Measurements from ENCODE around the gene TMEM51.

Gene TMEM51

GRCh38 chr1:15150376-15150775, 3.2 kb upstream of the TMEM51 start:
- TF ChIP-seq SIN3A (IDR thresholded peaks at IDR 0.05; ENCODE audit: borderline replicate concordance, insufficient read depth, low read length): no peak
- TF ChIP-seq FOXP2 (optimal IDR thresholded peaks at IDR 0.05; ENCODE audit: borderline replicate concordance, extremely low read depth, extremely low read length, insufficient read depth): no peak
- no peak for TF ChIP-seq POLR2AphosphoS5 (IDR thresholded peaks at IDR 0.05; ENCODE audit: low read depth, low read length)
- TF ChIP-seq REST (IDR thresholded peaks at IDR 0.05; ENCODE audit: insufficient read depth in 1 of 2, low read depth in 2 of 2, low read length in 2 of 2): no peak
- TF ChIP-seq TAF1 (IDR thresholded peaks at IDR 0.05; ENCODE audit: borderline replicate concordance, insufficient read depth, low read length): no peak

GRCh38 chr1:15151377-15151806, 2.2 kb upstream of the TMEM51 start:
- TF ChIP-seq REST (IDR thresholded peaks at IDR 0.05; ENCODE audit: insufficient read depth in 1 of 2, low read depth in 2 of 2, low read length in 2 of 2): no peak
- TF ChIP-seq POLR2AphosphoS5 (IDR thresholded peaks at IDR 0.05; ENCODE audit: low read depth, low read length): no peak
- no peak for TF ChIP-seq FOXP2 (optimal IDR thresholded peaks at IDR 0.05; ENCODE audit: borderline replicate concordance, extremely low read depth, extremely low read length, insufficient read depth)

- no peak for TF ChIP-seq REST (IDR thresholded peaks at IDR 0.05; ENCODE audit: insufficient read depth in 1 of 2, low read depth in 2 of 2, low read length in 2 of 2)
Observed at GRCh38 chr1:15151871-15152270, 1.7 kb upstream of the TMEM51 start.

GRCh38 chr1:15152318-15153183, 996 bp upstream of the TMEM51 start:
- TF ChIP-seq REST (IDR thresholded peaks at IDR 0.05; ENCODE audit: insufficient read depth in 1 of 2, low read depth in 2 of 2, low read length in 2 of 2): no peak
- TF ChIP-seq SIN3A (IDR thresholded peaks at IDR 0.05; ENCODE audit: borderline replicate concordance, insufficient read depth, low read length): no peak
- no peak for TF ChIP-seq TAF1 (IDR thresholded peaks at IDR 0.05; ENCODE audit: borderline replicate concordance, insufficient read depth, low read length)
- no peak for TF ChIP-seq POLR2AphosphoS5 (IDR thresholded peaks at IDR 0.05; ENCODE audit: low read depth, low read length)
- TF ChIP-seq FOXP2 (optimal IDR thresholded peaks at IDR 0.05; ENCODE audit: borderline replicate concordance, extremely low read depth, extremely low read length, insufficient read depth): no peak
